Colon (tissue), 2 donors: ENCODE data around the gene DENND10.
"Not testable (repeated sequence)": the region's sequence is repeated elsewhere in the genome, so short reads cannot be mapped to it uniquely, and the experiment has no call there.

Experiments
- FAIRE-seq: peaks from 2 replicates; lab custom pipeline; 2012; peaks lifted over from hg19 to GRCh38; lab: Jason Lieb, UNC
- donor health status: control.
- donor health status: control.

DENND10 gene

GRCh38 chr10:119132521-119133345, 28.8 kb downstream of the DENND10 start:
- FAIRE-seq, result no peak

- FAIRE-seq, result no peak
Measured at GRCh38 chr10:119133949-119134348, 30.0 kb downstream of the DENND10 start.

- FAIRE-seq, result no peak
Measured at GRCh38 chr10:119135513-119135881, 31.6 kb downstream of the DENND10 start.

GRCh38 chr10:119136084-119136483, 32.2 kb downstream of the DENND10 start:
- no peak for FAIRE-seq

- not testable (repeated sequence) for FAIRE-seq
Measured at GRCh38 chr10:119137878-119138277, 34.0 kb downstream of the DENND10 start.

- no peak for FAIRE-seq
Measured at GRCh38 chr10:119138346-119139306, 34.7 kb downstream of the DENND10 start.

- FAIRE-seq, result no peak
Measured at GRCh38 chr10:119139464-119140067, 35.7 kb downstream of the DENND10 start.

GRCh38 chr10:119140603-119141245, 36.8 kb downstream of the DENND10 start:
- no peak for FAIRE-seq

- no peak for FAIRE-seq
Measured at GRCh38 chr10:119143657-119144056, 39.7 kb downstream of the DENND10 start.

DNA sequence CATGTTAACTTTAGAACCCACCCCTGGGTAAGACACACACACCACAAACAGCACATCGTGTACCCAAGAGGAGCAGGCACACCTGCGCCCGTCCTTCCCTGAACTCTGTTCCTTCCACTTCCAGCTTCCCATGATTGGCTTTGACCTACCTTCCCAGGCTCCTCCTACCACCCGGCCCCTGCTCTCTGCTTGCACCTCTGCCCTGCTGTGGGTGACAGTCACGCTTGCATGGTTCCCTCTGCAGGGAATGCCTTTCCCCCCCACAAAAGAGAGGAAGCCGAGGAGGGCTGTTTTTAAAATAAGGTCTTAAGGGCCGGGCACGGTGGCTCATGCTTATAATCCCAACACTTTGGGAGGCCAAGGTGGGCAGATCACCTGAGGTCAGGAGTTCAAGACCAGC, 45.2 kb downstream of the DENND10 start:
- no peak for FAIRE-seq

DNA sequence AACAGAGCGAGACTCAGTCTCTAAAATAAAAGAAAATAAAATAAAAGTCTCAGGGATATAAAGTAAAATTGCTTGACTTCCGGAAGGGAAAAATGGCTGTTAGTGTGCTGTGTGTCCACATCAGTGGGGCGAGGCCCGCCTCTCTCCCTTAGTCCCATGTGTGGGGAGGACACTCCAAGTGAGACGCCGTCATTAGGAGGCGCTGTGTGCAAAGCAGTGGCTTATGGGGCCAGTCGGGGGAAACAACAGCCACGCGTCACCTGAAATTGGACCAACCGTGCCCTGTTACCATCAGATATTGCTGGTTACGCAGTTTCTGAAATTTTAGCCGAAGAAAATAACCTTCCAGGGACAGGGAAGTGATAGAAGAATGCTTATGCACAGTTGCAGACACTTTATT, 45.8 kb downstream of the DENND10 start:
- FAIRE-seq, result no peak

GRCh38 chr10:119151601-119152000, 47.7 kb downstream of the DENND10 start:
- FAIRE-seq, result not testable (repeated sequence)

GRCh38 chr10:119153041-119153440, 49.1 kb downstream of the DENND10 start:
- no peak for FAIRE-seq

GRCh38 chr10:119153661-119154060, 49.7 kb downstream of the DENND10 start:
- FAIRE-seq, result no peak

DNA sequence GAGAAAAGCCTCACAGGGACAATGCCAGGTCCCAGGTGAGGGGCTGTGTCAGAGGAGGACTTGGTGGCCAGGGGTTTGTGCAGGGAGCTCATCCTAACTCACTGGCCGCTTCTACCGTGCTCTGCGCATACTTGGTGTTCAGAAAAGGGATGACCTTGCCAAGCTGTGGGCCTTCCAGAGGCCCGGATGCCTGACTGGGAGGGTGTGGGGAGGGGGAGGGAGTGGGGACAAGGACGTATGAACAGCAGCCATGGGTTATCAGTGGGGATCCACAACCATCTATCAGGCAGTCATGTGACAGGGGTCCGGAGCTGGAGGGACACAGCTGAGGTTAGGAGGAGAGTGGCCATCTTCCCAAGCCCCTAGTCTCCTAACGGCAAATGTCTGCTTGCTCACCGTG, 55.4 kb downstream of the DENND10 start:
- FAIRE-seq, result no peak

DNA sequence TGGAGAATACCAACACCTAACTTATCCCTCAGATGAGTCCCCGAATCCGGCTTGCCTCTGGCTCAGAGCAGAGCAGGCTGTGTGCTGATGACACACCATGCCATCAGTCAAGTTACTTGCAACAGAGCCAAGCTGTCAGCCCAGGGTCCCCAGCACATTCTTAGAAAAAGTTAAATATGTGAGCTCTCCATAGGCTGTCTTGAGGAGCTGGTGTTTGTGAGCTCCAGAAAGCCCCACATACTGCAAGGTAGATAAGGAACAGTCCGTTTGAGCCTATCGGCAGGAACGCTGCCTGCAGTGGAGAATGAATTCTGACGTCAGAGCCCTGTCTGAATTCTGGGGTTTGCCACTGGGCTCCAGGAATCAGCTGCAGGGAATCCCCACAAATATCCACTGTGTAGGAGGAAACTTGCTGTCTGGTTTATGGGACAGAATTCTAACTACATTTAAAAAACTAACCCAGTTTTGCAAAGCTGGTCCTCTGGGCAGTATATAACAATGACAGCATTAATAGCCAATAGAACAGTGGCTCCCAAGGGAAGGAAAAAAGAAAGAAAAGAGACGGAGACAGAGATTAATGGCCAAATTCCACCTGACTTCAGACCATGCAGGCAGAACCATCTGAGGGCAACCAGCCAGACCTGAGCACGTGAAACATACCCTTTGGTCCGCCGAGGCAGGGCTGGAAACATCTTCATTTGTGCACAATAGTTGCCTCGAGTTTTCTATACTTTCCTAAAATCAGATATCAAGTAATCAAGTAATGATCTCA, 58.0 kb downstream of the DENND10 start:
- no peak for FAIRE-seq

DNA sequence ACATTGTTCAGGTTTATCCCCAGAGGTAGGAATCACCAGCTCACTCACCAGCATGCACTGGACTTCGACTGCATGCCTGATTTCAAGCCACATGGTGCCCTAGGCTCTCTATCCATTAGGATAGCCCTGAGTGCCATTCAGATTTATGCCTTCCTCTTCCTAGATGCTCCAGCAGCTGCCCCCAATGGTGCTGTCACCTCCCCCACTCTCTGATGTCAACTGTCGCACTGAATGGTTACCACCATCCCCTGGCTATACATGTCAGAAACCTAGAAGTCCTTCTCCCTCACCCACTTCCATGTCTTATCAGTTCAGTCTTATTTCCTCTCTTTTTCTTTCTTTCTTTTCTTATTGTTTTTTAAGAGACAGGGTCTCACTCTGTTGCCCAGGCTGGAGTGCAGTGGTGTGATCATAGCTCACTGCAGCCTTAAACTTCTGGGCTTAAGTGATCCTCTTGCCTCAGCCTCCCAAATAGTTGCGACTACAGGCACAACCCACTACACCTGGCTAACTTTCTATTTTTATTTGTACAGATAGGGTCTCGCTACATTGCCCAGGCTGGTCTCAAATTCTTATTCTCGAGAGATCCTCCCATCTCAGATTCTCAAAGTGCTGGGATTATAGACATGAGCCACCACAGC, 58.7 kb downstream of the DENND10 start:
- no peak for FAIRE-seq

- no peak for FAIRE-seq
Measured at GRCh38 chr10:119165171-119166117, 61.5 kb downstream of the DENND10 start, which contains the start of gene SFXN4. Gene SFXN4, minus strand, starts transcription at chr10:119165714. Its CDS starts 67 bp downstream, at chr10:119165647.

GRCh38 chr10:119166118-119166500, 62.2 kb downstream of the DENND10 start:
- FAIRE-seq, result no peak

DNA sequence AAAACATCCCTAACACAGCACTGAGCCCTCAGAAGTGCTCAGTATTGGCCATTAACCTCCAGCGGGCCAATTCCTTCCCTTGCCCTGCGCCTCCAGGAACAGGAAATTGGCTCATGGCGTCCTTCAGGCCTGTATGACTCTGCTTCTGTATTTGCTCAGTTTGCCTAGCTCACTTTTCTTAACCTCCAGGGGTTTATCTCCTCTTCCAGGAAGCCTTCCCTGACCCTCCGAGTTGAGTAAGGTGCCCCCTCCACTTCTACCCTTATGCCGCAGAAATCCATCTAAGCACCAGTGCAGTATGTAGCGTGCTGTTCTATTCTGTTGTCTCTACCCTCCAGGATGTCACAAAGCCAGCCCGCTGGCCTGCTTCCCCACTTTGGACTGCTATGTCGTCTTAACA, 62.7 kb downstream of the DENND10 start:
- FAIRE-seq, result no peak
